H1 (cell line): ENCODE data around the gene DAGLA. TPM values are rescaled to one million over a fixed set of nuclear protein-coding genes. Genes with fewer than 3 reads are reported as not detected.

ENCODE experiments used
- CTCF ChIA-PET: fragments of 300-600 bp; sonication (Branson Sonifier 250); formaldehyde crosslinking; loops from one replicate; lab custom pipeline; 2021; ENCODE audit not compliant: partially characterized antibody; lab: Charles Lee
- POLR2A ChIA-PET: fragments of 300-600 bp; sonication (Branson Sonifier 250); formaldehyde crosslinking; loops from one replicate; lab custom pipeline; 2021; ENCODE audit warnings: inconsistent platforms; ENCODE audit not compliant: partially characterized antibody; lab: Charles Lee
- DNase-seq, 2 experiments: peaks; one replicate each; pipeline versions ENCODE4 v3.0.0 to v3.0.0-alpha.2; 2010 to 2022; ENCODE audit warnings: low spot score in 2 of 2, low read depth in 1 of 2, mixed read lengths in 1 of 2
- FAIRE-seq: peaks from 2 replicates; lab custom pipeline; 2011; peaks lifted over from hg19 to GRCh38; lab: Jason Lieb, UNC
- H2AFZ ChIP-seq: 2 replicates; pipeline ENCODE4 v1.8.1; 2012; ENCODE audit warnings: low read length, inconsistent platforms
- H2AK5ac ChIP-seq: 2 replicates; pipeline ENCODE4 v1.6.1; 2013; ENCODE audit warnings: low read depth, low read length
- H2BK120ac ChIP-seq: replicated peaks from 2 replicates; pipeline ENCODE3; 2013; ENCODE audit warnings: low read depth, low read length, inconsistent platforms
- H2BK12ac ChIP-seq: 2 replicates; pipeline ENCODE4 v1.6.1; 2013; ENCODE audit warnings: low read depth, low read length
- H2BK15ac ChIP-seq: 2 replicates; pipeline ENCODE4 v1.6.1; 2013; ENCODE audit warnings: low read length
- H2BK20ac ChIP-seq: 2 replicates; pipeline ENCODE4 v1.6.1; 2013; ENCODE audit warnings: low read length
- H2BK5ac ChIP-seq: 2 replicates; pipeline ENCODE4 v1.6.1; 2013; ENCODE audit warnings: low read depth, low read length
- H3K14ac ChIP-seq: 2 replicates; pipeline ENCODE4 v1.6.1; 2013; ENCODE audit warnings: inconsistent platforms; ENCODE audit not compliant: insufficient read length
- H3K18ac ChIP-seq: 2 replicates; pipeline ENCODE4 v1.6.1; 2013; ENCODE audit warnings: low read length; ENCODE audit errors: extremely low read depth
- H3K23ac ChIP-seq: 2 replicates; pipeline ENCODE4 v1.6.1; 2013; ENCODE audit warnings: inconsistent platforms; ENCODE audit not compliant: insufficient read length
- H3K23me2 ChIP-seq: 2 replicates; pipeline ENCODE4 v1.6.1; 2013; ENCODE audit warnings: low read depth, low read length
- H3K27ac ChIP-seq: 2 replicates; pipeline ENCODE4 v1.6.1; 2011; ENCODE audit warnings: low read depth, low read length, inconsistent platforms
- H3K27me3 ChIP-seq, 4 experiments: replicated peaks in 1 of 4; 1 replicate in 1 of 4; 2 replicates in 3 of 4; pipeline versions ENCODE4 v1.6.1 to v1.8.1; 2011 to 2013; ENCODE audit warnings: low read length in 3 of 4, mild to moderate bottlenecking in 3 of 4, inconsistent platforms in 2 of 4, mixed read lengths in 2 of 4, moderate library complexity in 1 of 4; ENCODE audit not compliant: control insufficient read depth in 3 of 4, insufficient read depth in 3 of 4; ENCODE audit errors: extremely low read depth in 1 of 4
- H3K36me3 ChIP-seq, 4 experiments: 2 replicates each; pipeline versions ENCODE4 v1.6.1 to v1.8.1; 2011 to 2013; ENCODE audit warnings: mild to moderate bottlenecking in 4 of 4, low read length in 3 of 4, moderate library complexity in 2 of 4, control low read depth in 1 of 4, inconsistent platforms in 1 of 4; ENCODE audit not compliant: insufficient read depth in 4 of 4, control insufficient read depth in 2 of 4
- H3K4ac ChIP-seq: replicated peaks from 2 replicates; pipeline ENCODE3; 2013; ENCODE audit warnings: low read length, low read depth, mixed read lengths, inconsistent platforms; ENCODE audit not compliant: insufficient read length
- H3K4me1 ChIP-seq, 4 experiments: replicated peaks in 1 of 4; 1 replicate in 1 of 4; 2 replicates in 3 of 4; pipeline versions ENCODE4 v1.6.1 to v1.8.1; 2011 to 2013; ENCODE audit warnings: low read length in 3 of 4, inconsistent platforms in 2 of 4, mixed read lengths in 1 of 4; ENCODE audit not compliant: insufficient read depth in 4 of 4, control insufficient read depth in 3 of 4
- H3K4me2 ChIP-seq, 2 experiments: 2 replicates each; pipeline versions ENCODE4 v1.6.1 to v1.8.1; 2011 to 2013; ENCODE audit warnings: low read depth in 2 of 2, low read length in 2 of 2, control low read depth in 1 of 2, inconsistent platforms in 1 of 2, mild to moderate bottlenecking in 1 of 2; ENCODE audit not compliant: insufficient read depth in 1 of 2
- H3K4me3 ChIP-seq, 4 experiments: fragments of 200-600, 300-600 bp in 1 of 4; sonication (generic), shearing (Covaris generic), sonication (Bioruptor Twin) in 1 of 4; 2 replicates each; pipeline versions ENCODE4 v1.5.1 to v1.8.1; 2011 to 2016; ENCODE audit warnings: low read length in 4 of 4, low read depth in 3 of 4, control low read depth in 2 of 4, inconsistent platforms in 2 of 4, mild to moderate bottlenecking in 2 of 4, mixed read lengths in 1 of 4, moderate library complexity in 1 of 4; ENCODE audit not compliant: insufficient read depth in 2 of 4; ENCODE audit errors: extremely low read depth in 1 of 4
- H3K56ac ChIP-seq: replicated peaks from 2 replicates; pipeline ENCODE3; 2013; ENCODE audit warnings: low read depth, mild to moderate bottlenecking, mixed read lengths, low read length, inconsistent platforms; ENCODE audit not compliant: insufficient read length
- H3K79me1 ChIP-seq: 2 replicates; pipeline ENCODE4 v1.6.1; 2013; ENCODE audit warnings: low read depth, low read length, control low read depth
- H3K79me2 ChIP-seq, 2 experiments: 2 replicates each; pipeline versions ENCODE4 v1.6.1 to v1.8.1; 2012 to 2013; ENCODE audit warnings: low read length in 2 of 2, mild to moderate bottlenecking in 2 of 2, inconsistent platforms in 1 of 2; ENCODE audit not compliant: insufficient read depth in 2 of 2, control insufficient read depth in 1 of 2
- H3K9ac ChIP-seq, 4 experiments: replicated peaks in 1 of 4; 1 replicate in 1 of 4; 2 replicates in 3 of 4; pipeline versions ENCODE4 v1.6.1 to v1.8.1; 2011 to 2013; ENCODE audit warnings: low read depth in 3 of 4, low read length in 3 of 4, control low read depth in 2 of 4, mild to moderate bottlenecking in 2 of 4, moderate library complexity in 2 of 4, inconsistent platforms in 1 of 4; ENCODE audit errors: extremely low read depth in 1 of 4
- H3K9me3 ChIP-seq, 2 experiments: 2 replicates each; pipeline versions ENCODE4 v1.6.1 to v1.8.1; 2012 to 2013; ENCODE audit warnings: mild to moderate bottlenecking in 2 of 2, moderate library complexity in 2 of 2, control low read depth in 1 of 2, inconsistent platforms in 1 of 2, low read depth in 1 of 2, low read length in 1 of 2, mixed read lengths in 1 of 2; ENCODE audit not compliant: insufficient read depth in 2 of 2
- H4K20me1 ChIP-seq, 2 experiments: replicated peaks in 1 of 2; 2 replicates each; pipeline versions ENCODE3 to v1.8.1; 2011 to 2013; ENCODE audit warnings: inconsistent platforms in 2 of 2, low read length in 2 of 2, mild to moderate bottlenecking in 1 of 2; ENCODE audit not compliant: insufficient read depth in 2 of 2, control insufficient read depth in 1 of 2
- H4K5ac ChIP-seq: 2 replicates; pipeline ENCODE4 v1.6.1; 2013; ENCODE audit warnings: low read length, low read depth, mixed read lengths, inconsistent platforms; ENCODE audit not compliant: insufficient read length
- H4K8ac ChIP-seq: 2 replicates; pipeline ENCODE4 v1.8.0; 2013; ENCODE audit warnings: mild to moderate bottlenecking, moderate library complexity, low read length, inconsistent platforms; ENCODE audit not compliant: insufficient read depth; ENCODE audit errors: extremely low read depth
- H4K91ac ChIP-seq: replicated peaks from 2 replicates; pipeline ENCODE3; 2013; ENCODE audit warnings: low read length, mixed read lengths, inconsistent platforms; ENCODE audit not compliant: insufficient read length
- BRCA1 ChIP-seq: IDR thresholded peaks from 2 replicates; pipeline ENCODE4 v1.6.1; 2012; ENCODE audit warnings: low read depth, low read length, improper control_type of control experiment
- CEBPB ChIP-seq: IDR thresholded peaks from 2 replicates; pipeline ENCODE4 v1.6.1; 2012; ENCODE audit warnings: low read depth, low read length
- EGR1 ChIP-seq: IDR thresholded peaks from 2 replicates; pipeline ENCODE4 v1.6.1; 2011; ENCODE audit warnings: low read depth, low read length, borderline replicate concordance
- POU5F1 ChIP-seq: IDR thresholded peaks from 2 replicates; pipeline ENCODE4 v1.6.1; 2011; ENCODE audit warnings: low read depth, mild to moderate bottlenecking, low read length, moderate library complexity
- RNF2 ChIP-seq: fragments of 200-900, 300-1000 bp; sonication (generic); IDR thresholded peaks from 2 replicates; pipeline ENCODE4 v1.7.1; 2016; ENCODE audit warnings: borderline replicate concordance, low read depth, mild to moderate bottlenecking, antibody characterized with exemption, low read length; ENCODE audit not compliant: poor library complexity, severe bottlenecking; ENCODE audit errors: missing control alignments
- SIN3A ChIP-seq, 2 experiments: IDR thresholded peaks in 1 of 2; conservative IDR thresholded peaks in 1 of 2; 2 replicates each; pipeline ENCODE4 v1.6.1; 2011 to 2012; ENCODE audit warnings: low read length in 2 of 2, improper control_type of control experiment in 1 of 2, low read depth in 1 of 2, mild to moderate bottlenecking in 1 of 2
- TEAD4 ChIP-seq: IDR thresholded peaks from 2 replicates; pipeline ENCODE4 v1.6.1; 2012; ENCODE audit warnings: low read depth, low read length, inconsistent platforms, mixed read lengths
- YY1 ChIP-seq: IDR thresholded peaks from 2 replicates; pipeline ENCODE4 v1.6.1; 2011; ENCODE audit warnings: low read depth, mild to moderate bottlenecking, low read length
- WGBS, 2 experiments: shearing (Covaris generic) in 1 of 2; methylation state at CpG; one replicate each; pipeline versions ENCODE4 v1.1.6 to v1.1.7; 2013 to 2015; ENCODE audit warnings: low lambda C conversion rate in 2 of 2, mixed read lengths in 2 of 2, inconsistent platforms in 1 of 2, low coverage in 1 of 2, missing lambda C conversion rate in 1 of 2; ENCODE audit not compliant: insufficient replicate concordance in 2 of 2, insufficient coverage in 1 of 2, insufficient read length in 1 of 2; ENCODE audit errors: extremely low coverage in 1 of 2, missing lambda C conversion rate in 1 of 2; 5-methylcytosine and 5-hydroxymethylcytosine counted together
- polyA plus RNA-seq, 7 experiments: library from polyadenylated mRNA; depleted of rRNA in 3 of 7; stranded (reverse) in 5 of 7; unstranded in 2 of 7; fragments of >200 nt in 5 of 7; fragments of 200-250 nt in 2 of 7; gene quantifications; 1 replicate in 5 of 7; 2 replicates in 1 of 7; 4 replicates in 1 of 7; pipeline versions ENCODE4 v1.2.1 to v1.2.3, GENCODE V29; 2011 to 2013; ENCODE audit warnings: missing spikeins in 2 of 7, mixed read lengths in 2 of 7
- total RNA-seq: library from RNA; stranded (reverse); fragmentation: NEBNext Ultra II Directional; extraction: Animal tissue kit (Norgen Biotek cat#: 25700); gene quantifications from 2 replicates; pipeline ENCODE4 v1.2.1, GENCODE V29; 2021
- TF ChIP-seq, protein P1 (sequence below), 3 experiments: IDR thresholded peaks; 1 replicate in 2 of 3; 2 replicates in 1 of 3; pipeline versions ENCODE4 v1.5.1 to v1.6.1; 2011; ENCODE audit warnings: low read length in 3 of 3, mild to moderate bottlenecking in 3 of 3, inconsistent platforms in 2 of 3, low read depth in 1 of 3, moderate library complexity in 1 of 3; ENCODE audit not compliant: insufficient read depth in 1 of 3; ENCODE audit errors: control extremely low read depth in 1 of 3

DAGLA gene
- total and polyA plus RNA-seq, 2 of the 8 experiments (the other 6 are each of a cell fraction or from before 2014, with no cell fraction given): 3.6 to 6.6 TPM

DNA sequence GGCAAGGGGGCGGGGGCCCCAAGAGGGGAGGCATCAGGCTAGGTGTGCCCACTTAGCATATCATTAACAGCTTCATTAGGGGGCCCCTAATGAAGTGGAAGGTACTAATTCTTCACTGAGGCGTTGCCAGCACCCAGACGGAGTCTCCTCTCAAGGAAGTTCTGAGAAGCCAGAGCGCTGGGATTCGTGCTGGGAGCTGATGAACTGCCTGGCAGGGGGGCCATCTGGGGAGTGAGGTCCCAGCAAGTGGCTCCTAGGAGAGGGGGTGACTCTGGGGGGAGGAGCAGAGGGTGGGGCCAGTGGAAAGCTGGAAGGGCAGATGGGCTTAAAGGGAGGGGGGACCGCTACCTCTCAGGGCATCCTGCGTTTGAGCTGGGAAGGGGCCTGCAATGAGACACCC, 29.8 kb downstream of the DAGLA start:
- Histone ChIP-seq H4K91ac (no peak overlapping the region), H4K8ac (no peak overlapping the region), H3K9ac (no peak overlapping the region), H4K20me1 (no peaks in the 10 kb centered on the region), H2BK120ac (no peak overlapping the region), H3K4me2 (no peak overlapping the region), H3K4ac (no peak overlapping the region), H3K79me1 (no peaks in the 10 kb centered on the region), H2BK5ac (no peak overlapping the region; the same call in 1 of the 2 replicates), H3K79me2 (no peaks in the 10 kb centered on the region), H3K4me1 (peaks cover 0 to 17% (median 8%) of the 10 kb centered on the region in 4 experiments; a peak in 4 of 7 replicates), H3K56ac (no peak overlapping the region), H3K14ac (no peak overlapping the region), H2BK15ac (no peak overlapping the region), H3K27ac (no peak overlapping the region), H3K9me3 (no peaks in the 10 kb centered on the region), H3K23me2 (no peaks in the 10 kb centered on the region), H2AFZ (no peak overlapping the region), H4K5ac (no peak overlapping the region), H2AK5ac (no peak overlapping the region), H2BK20ac (0 out of 2 replicates have a peak overlapping the region, but pooled peaks have one; percentile 61), H3K23ac (no peak overlapping the region), H3K18ac (peak overlapping the region; percentile 28; the same call in 1 of the 2 replicates), H3K4me3 (no peak overlapping the region), H3K36me3 (no peaks in the 10 kb centered on the region), H2BK12ac (no peak overlapping the region), H3K27me3 (no peaks in the 10 kb centered on the region; a peak in 1 of 7 replicates)
- FAIRE-seq (no peak), DNase-seq (no peak)
- CTCF ChIA-PET: interaction anchor here (0.7 to 7.9 kb wide), 16 partner anchors 8 to 455 kb away, joined by 3 to 47 read pairs (median 6); no protein-coding TSS in a partner anchor
- 80% methylated on average over 7 of the region's 7 CpGs; no CpG with 5 or more reads in 1 of the 2 experiments for WGBS, 2 experiments
- POLR2A ChIA-PET: interaction anchor here (0.6 to 2.1 kb wide), 5 partner anchors 8 to 83 kb away, joined by 3 to 5 read pairs (median 4); partner anchors contain the start of genes FEN1 and TMEM258
- TF ChIP-seq POU5F1 (no peak), TEAD4 (no peak), RNF2 (no peak), BRCA1 (no peak), CEBPB (no peak), YY1 (no peak), EGR1 (no peak), SIN3A (conservative IDR thresholded peaks at IDR 0.05 in 1 of 2, IDR thresholded peaks at IDR 0.05 in 1 of 2; ENCODE audit: low read depth in 1 of 2, low read length in 2 of 2) (no peak)
- TF ChIP-seq, protein P1, sequence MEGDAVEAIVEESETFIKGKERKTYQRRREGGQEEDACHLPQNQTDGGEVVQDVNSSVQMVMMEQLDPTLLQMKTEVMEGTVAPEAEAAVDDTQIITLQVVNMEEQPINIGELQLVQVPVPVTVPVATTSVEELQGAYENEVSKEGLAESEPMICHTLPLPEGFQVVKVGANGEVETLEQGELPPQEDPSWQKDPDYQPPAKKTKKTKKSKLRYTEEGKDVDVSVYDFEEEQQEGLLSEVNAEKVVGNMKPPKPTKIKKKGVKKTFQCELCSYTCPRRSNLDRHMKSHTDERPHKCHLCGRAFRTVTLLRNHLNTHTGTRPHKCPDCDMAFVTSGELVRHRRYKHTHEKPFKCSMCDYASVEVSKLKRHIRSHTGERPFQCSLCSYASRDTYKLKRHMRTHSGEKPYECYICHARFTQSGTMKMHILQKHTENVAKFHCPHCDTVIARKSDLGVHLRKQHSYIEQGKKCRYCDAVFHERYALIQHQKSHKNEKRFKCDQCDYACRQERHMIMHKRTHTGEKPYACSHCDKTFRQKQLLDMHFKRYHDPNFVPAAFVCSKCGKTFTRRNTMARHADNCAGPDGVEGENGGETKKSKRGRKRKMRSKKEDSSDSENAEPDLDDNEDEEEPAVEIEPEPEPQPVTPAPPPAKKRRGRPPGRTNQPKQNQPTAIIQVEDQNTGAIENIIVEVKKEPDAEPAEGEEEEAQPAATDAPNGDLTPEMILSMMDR (IDR thresholded peaks at IDR 0.05; ENCODE audit: control extremely low read depth in 1 of 3, insufficient read depth in 1 of 3, low read depth in 1 of 3, low read length in 3 of 3): no peak
